ENCODE data around the gene NCAM2. TPM values are rescaled to one million over a fixed set of nuclear protein-coding genes. Genes with fewer than 3 reads are reported as not detected.

NCAM2 gene
- total and polyA plus RNA-seq, 2 donors (not counting 3 experiments of a cell fraction or from before 2014, with no cell fraction given): 0.11 to 0.27 TPM

DNA sequence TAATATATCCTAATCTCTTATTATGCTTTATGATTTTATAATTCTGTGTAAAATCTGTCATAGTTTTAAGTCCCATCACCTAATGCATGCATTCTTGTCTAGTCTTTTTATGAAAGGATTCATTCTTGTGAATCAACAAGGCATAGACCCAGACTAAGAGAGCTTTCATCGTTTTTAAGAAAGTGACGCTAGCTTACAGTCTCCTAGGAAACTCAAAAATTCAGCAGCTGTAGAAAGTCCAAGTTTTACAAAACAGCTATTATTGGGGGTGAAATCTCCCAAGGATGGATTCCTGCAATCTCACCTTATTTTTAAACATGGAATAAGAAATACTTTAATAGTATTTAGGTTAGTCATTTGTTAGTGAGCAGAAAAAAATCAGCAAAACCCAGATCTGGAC, 104.7 kb downstream of the NCAM2 start:
- BruUV-seq (replicated peaks): no TSS peak
- DNase-seq (ENCODE audit: low read depth, low spot score): no peak
- H3K79me2 ChIP-seq (ENCODE audit: control insufficient read depth, insufficient read depth, low read length): no peaks in the 10 kb centered on the region
- ChIA-PET POLR2A (no interaction called here), CTCF (no interaction called here)
- H2AFZ ChIP-seq (ENCODE audit: low read depth, low read length): no peak overlapping the region
- no peaks in the 10 kb centered on the region for H3K4me1 ChIP-seq (ENCODE audit: control insufficient read depth, extremely low read depth, insufficient read depth, low read length)
- no peak overlapping the region for H3K9ac ChIP-seq (replicated peaks; ENCODE audit: extremely low read depth, insufficient read depth, low read length)
- no peak overlapping the region for H3K4me3 ChIP-seq (replicated peaks in 1 of 3; ENCODE audit: insufficient read depth in 1 of 3, low read depth in 1 of 3, low read length in 3 of 3)
- no peaks in the 10 kb centered on the region for H3K9me3 ChIP-seq (replicated peaks; ENCODE audit: control insufficient read depth, insufficient read depth, low read length)
- intact Hi-C loops (cut with micrococcal nuclease) (no loop called here), dilution Hi-C loops (cut with MboI; ENCODE audit: extremely low pct_ligation_motif_present, low sequenced_read_pairs) (no loop called here)
- no peaks in the 10 kb centered on the region for H3K36me3 ChIP-seq (ENCODE audit: control insufficient read depth in 2 of 2, extremely low read depth in 1 of 2, insufficient read depth in 2 of 2, low read length in 2 of 2)
- no peaks in the 10 kb centered on the region for H3K9me1 ChIP-seq (replicated peaks; ENCODE audit: control insufficient read depth, extremely low read depth, insufficient read depth, low read length)
- H4K20me1 ChIP-seq (replicated peaks; ENCODE audit: control insufficient read depth, extremely low read depth, insufficient read depth, low read length): no peaks in the 10 kb centered on the region
- TF ChIP-seq JUN (IDR thresholded peaks at IDR 0.05; ENCODE audit: borderline replicate concordance, insufficient read depth, insufficient read length, low read depth) (no peak), GATA2 (IDR thresholded peaks at IDR 0.05; ENCODE audit: insufficient read depth, insufficient read length, low read depth, low read length) (no peak), EZH2 (IDR thresholded peaks at IDR 0.05; ENCODE audit: borderline replicate concordance, low read depth, low read length, severe bottlenecking) (no peak), MYC (IDR thresholded peaks at IDR 0.05; ENCODE audit: low read depth, low read length) (no peak), FOS (IDR thresholded peaks at IDR 0.05; ENCODE audit: borderline replicate concordance, insufficient read depth, low read length) (no peak), POLR2AphosphoS5 (IDR thresholded peaks at IDR 0.05; ENCODE audit: insufficient read depth, low read depth, low read length) (no peak), POLR2A (IDR thresholded peaks at IDR 0.05; ENCODE audit: low read depth, low read length) (no peak)
- TF ChIP-seq, protein P1, sequence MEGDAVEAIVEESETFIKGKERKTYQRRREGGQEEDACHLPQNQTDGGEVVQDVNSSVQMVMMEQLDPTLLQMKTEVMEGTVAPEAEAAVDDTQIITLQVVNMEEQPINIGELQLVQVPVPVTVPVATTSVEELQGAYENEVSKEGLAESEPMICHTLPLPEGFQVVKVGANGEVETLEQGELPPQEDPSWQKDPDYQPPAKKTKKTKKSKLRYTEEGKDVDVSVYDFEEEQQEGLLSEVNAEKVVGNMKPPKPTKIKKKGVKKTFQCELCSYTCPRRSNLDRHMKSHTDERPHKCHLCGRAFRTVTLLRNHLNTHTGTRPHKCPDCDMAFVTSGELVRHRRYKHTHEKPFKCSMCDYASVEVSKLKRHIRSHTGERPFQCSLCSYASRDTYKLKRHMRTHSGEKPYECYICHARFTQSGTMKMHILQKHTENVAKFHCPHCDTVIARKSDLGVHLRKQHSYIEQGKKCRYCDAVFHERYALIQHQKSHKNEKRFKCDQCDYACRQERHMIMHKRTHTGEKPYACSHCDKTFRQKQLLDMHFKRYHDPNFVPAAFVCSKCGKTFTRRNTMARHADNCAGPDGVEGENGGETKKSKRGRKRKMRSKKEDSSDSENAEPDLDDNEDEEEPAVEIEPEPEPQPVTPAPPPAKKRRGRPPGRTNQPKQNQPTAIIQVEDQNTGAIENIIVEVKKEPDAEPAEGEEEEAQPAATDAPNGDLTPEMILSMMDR (IDR thresholded peaks at IDR 0.05; ENCODE audit: extremely low read depth in 1 of 2, insufficient read depth in 1 of 2, low read depth in 1 of 2, low read length in 2 of 2): no peak
- TF ChIP-seq, protein P2, sequence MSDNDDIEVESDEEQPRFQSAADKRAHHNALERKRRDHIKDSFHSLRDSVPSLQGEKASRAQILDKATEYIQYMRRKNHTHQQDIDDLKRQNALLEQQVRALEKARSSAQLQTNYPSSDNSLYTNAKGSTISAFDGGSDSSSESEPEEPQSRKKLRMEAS (IDR thresholded peaks at IDR 0.05; ENCODE audit: insufficient read depth, insufficient read length): no peak
- no peak overlapping the region for H3K27ac ChIP-seq (ENCODE audit: insufficient read depth, low read depth, low read length)
- H3K27me3 ChIP-seq (ENCODE audit: control insufficient read depth in 2 of 2, insufficient read depth in 2 of 2, low read length in 2 of 2): no peaks in the 10 kb centered on the region
- FAIRE-seq: no peak
- no peak overlapping the region for H3K4me2 ChIP-seq (ENCODE audit: insufficient read depth, low read length)
